Fibroblast of lung (primary cell): Measurements from ENCODE around the gene SLC5A6. TPM values are rescaled to one million over a fixed set of nuclear protein-coding genes. Genes with fewer than 3 reads are reported as not detected.

Experiments used
- DNase-seq, 2 donors: peaks; one replicate each; pipeline versions ENCODE4 v3.0.0 to v3.0.0-alpha.2; 2010; ENCODE audit warnings: low read depth in 2 of 2
- H2AFZ ChIP-seq: 2 replicates; pipeline ENCODE4 v1.5.1; 2012; ENCODE audit warnings: low read length, control low read depth, inconsistent platforms
- H3K27ac ChIP-seq: 2 replicates; pipeline ENCODE4 v1.5.1; 2011; ENCODE audit warnings: low read length, control low read depth; ENCODE audit not compliant: insufficient read depth
- H3K27me3 ChIP-seq: 2 replicates; pipeline ENCODE4 v1.5.1; 2011; ENCODE audit warnings: mild to moderate bottlenecking, low read length; ENCODE audit not compliant: control insufficient read depth, insufficient read depth
- H3K36me3 ChIP-seq: 2 replicates; pipeline ENCODE4 v1.5.1; 2011; ENCODE audit warnings: low read length; ENCODE audit not compliant: control insufficient read depth, insufficient read depth
- H3K4me1 ChIP-seq: 2 replicates; pipeline ENCODE4 v1.5.1; 2011; ENCODE audit warnings: low read length; ENCODE audit not compliant: control insufficient read depth, insufficient read depth; ENCODE audit errors: extremely low read depth
- H3K4me2 ChIP-seq: 2 replicates; pipeline ENCODE4 v1.5.1; 2011; ENCODE audit warnings: low read length, control low read depth; ENCODE audit not compliant: insufficient read depth; ENCODE audit errors: extremely low read depth
- H3K4me3 ChIP-seq, 4 experiments: fragments of 200-600 bp in 1 of 4; sonication (generic) in 1 of 4; replicated peaks in 1 of 4; 2 replicates each; pipeline ENCODE4 v1.5.1; 2011 to 2016; ENCODE audit warnings: low read length in 4 of 4, low read depth in 3 of 4, mild to moderate bottlenecking in 3 of 4, control low read depth in 2 of 4, inconsistent platforms in 1 of 4, mixed read lengths in 1 of 4; ENCODE audit not compliant: insufficient read depth in 1 of 4; ENCODE audit errors: control extremely low read depth in 1 of 4
- H3K79me2 ChIP-seq: 2 replicates; pipeline ENCODE4 v1.5.1; 2012; ENCODE audit warnings: mild to moderate bottlenecking, low read length, inconsistent platforms; ENCODE audit not compliant: control insufficient read depth, insufficient read depth
- H3K9ac ChIP-seq: 2 replicates; pipeline ENCODE4 v1.5.1; 2011; ENCODE audit warnings: mild to moderate bottlenecking, low read length, control low read depth; ENCODE audit not compliant: insufficient read depth
- H3K9me3 ChIP-seq: 2 replicates; pipeline ENCODE4 v1.5.1; 2012; ENCODE audit warnings: low read depth, low read length; ENCODE audit not compliant: control insufficient read depth, insufficient read depth
- H4K20me1 ChIP-seq: 2 replicates; pipeline ENCODE4 v1.5.1; 2011; ENCODE audit warnings: low read length; ENCODE audit not compliant: control insufficient read depth, insufficient read depth; ENCODE audit errors: extremely low read depth
- CTCF ChIP-seq, 2 donors: IDR thresholded peaks in 1 of 2; conservative IDR thresholded peaks in 1 of 2; 1 replicate in 1 of 2; 2 replicates in 1 of 2; pipeline ENCODE4 v1.5.1; 2011 to 2012; ENCODE audit warnings: low read length in 2 of 2, control low read depth in 1 of 2, inconsistent platforms in 1 of 2, low read depth in 1 of 2, mild to moderate bottlenecking in 1 of 2
- EZH2 ChIP-seq: IDR thresholded peaks from 2 replicates; pipeline ENCODE4 v1.5.1; 2012; ENCODE audit warnings: low read length, control low read depth, mild to moderate bottlenecking; ENCODE audit errors: missing control alignments
- polyA plus RNA-seq, 2 donors: library from polyadenylated mRNA; depleted of rRNA in 1 of 2; stranded (reverse) in 1 of 2; unstranded in 1 of 2; fragments of >200 nt; gene quantifications; 2 replicates each; pipeline ENCODE4 v1.2.1, GENCODE V29; 2011 to 2012; ENCODE audit warnings: missing spikeins in 1 of 2
- total RNA-seq: library from RNA; depleted of rRNA; stranded (reverse); fragments of >200 nt; gene quantifications from 2 replicates; pipeline ENCODE4 v1.2.1, GENCODE V29; 2014

Gene SLC5A6
- total and polyA plus RNA-seq, 2 donors (not counting 1 experiment from before 2014, with no cell fraction given) = 11.5 to 13.9 TPM

GRCh38 chr2:27237341-27237945, 25.4 kb upstream of the SLC5A6 start:
- TF ChIP-seq EZH2 = no peak
- TF ChIP-seq CTCF (conservative IDR thresholded peaks at IDR 0.05 in 1 of 2, IDR thresholded peaks at IDR 0.05 in 1 of 2; ENCODE audit: low read depth in 1 of 2, low read length in 2 of 2) = no peak

DNA sequence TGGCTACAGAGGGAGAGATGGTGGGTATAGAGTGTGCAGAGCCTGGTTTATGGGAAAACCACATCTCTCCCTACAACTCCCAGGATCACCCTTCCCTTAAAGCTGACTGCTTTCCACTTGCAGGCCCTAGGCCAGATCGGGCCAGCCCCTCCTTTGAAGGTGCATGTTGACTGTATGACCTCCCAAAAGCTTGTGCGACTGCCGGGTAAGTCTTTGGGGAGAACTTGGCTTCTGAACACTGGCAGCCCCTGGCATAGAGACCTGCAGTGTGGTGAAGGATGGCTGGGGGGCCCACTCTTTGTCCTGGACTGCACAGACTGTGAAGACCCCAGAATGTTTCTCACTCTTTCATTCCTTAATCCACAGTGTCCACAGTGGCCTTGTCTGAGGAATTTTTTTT, 24.6 kb upstream of the SLC5A6 start:
- no peaks in the 10 kb centered on the region for H4K20me1 ChIP-seq
- H3K9me3 ChIP-seq = no peaks in the 10 kb centered on the region
- peaks cover 52% of the 10 kb centered on the region for H3K36me3 ChIP-seq
- no peak overlapping the region for H3K27ac ChIP-seq
- DNase-seq = no peak
- H3K9ac ChIP-seq = no peak overlapping the region
- no peaks in the 10 kb centered on the region for H3K4me1 ChIP-seq
- TF ChIP-seq EZH2 (no peak), CTCF (conservative IDR thresholded peaks at IDR 0.05 in 1 of 2, IDR thresholded peaks at IDR 0.05 in 1 of 2; ENCODE audit: low read depth in 1 of 2, low read length in 2 of 2) (no peak)
- no peaks in the 10 kb centered on the region for H3K79me2 ChIP-seq
- no peaks in the 10 kb centered on the region for H3K27me3 ChIP-seq
- no peak overlapping the region for H3K4me3 ChIP-seq
- no peak overlapping the region for H2AFZ ChIP-seq
- no peak overlapping the region for H3K4me2 ChIP-seq

More at GRCh38 chr2:27237341-27237945, 25.4 kb upstream of the SLC5A6 start:
- Histone ChIP-seq H3K79me2 (no peaks in the 10 kb centered on the region), H3K27me3 (no peaks in the 10 kb centered on the region), H3K4me1 (no peaks in the 10 kb centered on the region), H3K36me3 (peaks cover 50% of the 10 kb centered on the region), H4K20me1 (no peaks in the 10 kb centered on the region), H3K9ac (no peak overlapping the region), H2AFZ (no peak overlapping the region), H3K4me3 (no peak overlapping the region), H3K9me3 (no peaks in the 10 kb centered on the region), H3K4me2 (no peak overlapping the region), H3K27ac (no peak overlapping the region)
- DNase-seq = no peak

GRCh38 chr2:27236136-27236535, 24.1 kb upstream of the SLC5A6 start:
- no peaks in the 10 kb centered on the region for H3K4me1 ChIP-seq
- H3K9me3 ChIP-seq = no peaks in the 10 kb centered on the region
- H2AFZ ChIP-seq = no peak overlapping the region
- TF ChIP-seq CTCF (conservative IDR thresholded peaks at IDR 0.05 in 1 of 2, IDR thresholded peaks at IDR 0.05 in 1 of 2; ENCODE audit: low read depth in 1 of 2, low read length in 2 of 2) = no peak
- no peak overlapping the region for H3K27ac ChIP-seq
- H3K79me2 ChIP-seq = no peaks in the 10 kb centered on the region
- no peak overlapping the region for H3K4me3 ChIP-seq
- H3K36me3 ChIP-seq = peaks cover 52% of the 10 kb centered on the region
- no peak overlapping the region for H3K4me2 ChIP-seq
- H4K20me1 ChIP-seq = no peaks in the 10 kb centered on the region
- no peaks in the 10 kb centered on the region for H3K27me3 ChIP-seq
- no peak overlapping the region for H3K9ac ChIP-seq
- DNase-seq = no peak
